Measurements from ENCODE around the gene C19orf67. TPM values are rescaled to one million over a fixed set of nuclear protein-coding genes. Genes with fewer than 3 reads are reported as not detected.

Gene C19orf67
- total and polyA plus RNA-seq, 2 of the 13 experiments (the other 11 are each of a cell fraction or from before 2014, with no cell fraction given): 0.11 to 0.32 TPM

DNA sequence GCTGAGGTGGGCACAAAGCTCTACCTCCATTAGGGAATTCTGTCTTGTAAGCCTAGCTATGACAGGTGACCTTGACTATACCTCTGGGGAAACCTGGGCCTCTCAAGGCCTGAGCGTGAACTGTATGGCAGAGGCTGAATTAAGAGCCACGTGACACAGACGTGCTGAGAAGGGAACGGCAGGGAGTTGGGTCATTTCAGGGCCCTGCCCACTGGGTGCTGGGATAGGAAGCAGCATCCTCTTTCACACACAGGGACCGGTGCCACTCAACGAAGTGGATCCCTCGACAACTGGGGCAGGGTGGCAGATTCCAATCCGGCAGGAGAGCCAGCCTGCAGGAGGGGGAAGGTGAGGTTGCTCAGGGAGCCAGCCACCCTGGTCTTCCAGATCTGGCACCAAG, 41.6 kb upstream of the C19orf67 start (continued):
- TF ChIP-seq PAXIP1 (CRISPR knock-in tag; conservative IDR thresholded peaks at IDR 0.05) (no peak), FOXK2 (IDR thresholded peaks at IDR 0.05) (no peak), MATR3 (CRISPR knock-in tag; IDR thresholded peaks at IDR 0.05) (no peak), GATAD2A (CRISPR knock-in tag; IDR thresholded peaks at IDR 0.05) (0 out of 2 replicates have a peak, but pooled peaks have one; percentile 37), BHLHE40 (IDR thresholded peaks at IDR 0.05; ENCODE audit: low read length) (no peak), SAP130 (CRISPR knock-in tag; IDR thresholded peaks at IDR 0.05; ENCODE audit: low read depth) (0 out of 2 replicates have a peak, but pooled peaks have one; percentile 26), TCF12 (IDR thresholded peaks at IDR 0.05) (no peak), TCF12 (CRISPR knock-in tag; IDR thresholded peaks at IDR 0.05) (no peak), RARA (CRISPR knock-in tag; IDR thresholded peaks at IDR 0.05) (peak; percentile 58; the same call in 1 of the 2 replicates), ZNF558 (CRISPR knock-in tag; IDR thresholded peaks at IDR 0.05; ENCODE audit: borderline replicate concordance) (no peak), SALL1 (CRISPR knock-in tag; IDR thresholded peaks at IDR 0.05) (peak; percentile 23; the same call in 1 of the 2 replicates), HES4 (CRISPR knock-in tag; IDR thresholded peaks at IDR 0.05; ENCODE audit: borderline replicate concordance) (no peak), TBP (CRISPR knock-in tag; IDR thresholded peaks at IDR 0.05) (no peak)
- TF ChIP-seq, protein P1, sequence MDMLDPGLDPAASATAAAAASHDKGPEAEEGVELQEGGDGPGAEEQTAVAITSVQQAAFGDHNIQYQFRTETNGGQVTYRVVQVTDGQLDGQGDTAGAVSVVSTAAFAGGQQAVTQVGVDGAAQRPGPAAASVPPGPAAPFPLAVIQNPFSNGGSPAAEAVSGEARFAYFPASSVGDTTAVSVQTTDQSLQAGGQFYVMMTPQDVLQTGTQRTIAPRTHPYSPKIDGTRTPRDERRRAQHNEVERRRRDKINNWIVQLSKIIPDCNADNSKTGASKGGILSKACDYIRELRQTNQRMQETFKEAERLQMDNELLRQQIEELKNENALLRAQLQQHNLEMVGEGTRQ (IDR thresholded peaks at IDR 0.05; ENCODE audit: low read depth, low read length): peak; percentile 32; the same call in 1 of the 2 replicates
- TF ChIP-seq, protein P1 (CRISPR knock-in tag; IDR thresholded peaks at IDR 0.05; ENCODE audit: borderline replicate concordance): peak; percentile 48; the same call in 1 of the 2 replicates
- TF ChIP-seq, protein P2, sequence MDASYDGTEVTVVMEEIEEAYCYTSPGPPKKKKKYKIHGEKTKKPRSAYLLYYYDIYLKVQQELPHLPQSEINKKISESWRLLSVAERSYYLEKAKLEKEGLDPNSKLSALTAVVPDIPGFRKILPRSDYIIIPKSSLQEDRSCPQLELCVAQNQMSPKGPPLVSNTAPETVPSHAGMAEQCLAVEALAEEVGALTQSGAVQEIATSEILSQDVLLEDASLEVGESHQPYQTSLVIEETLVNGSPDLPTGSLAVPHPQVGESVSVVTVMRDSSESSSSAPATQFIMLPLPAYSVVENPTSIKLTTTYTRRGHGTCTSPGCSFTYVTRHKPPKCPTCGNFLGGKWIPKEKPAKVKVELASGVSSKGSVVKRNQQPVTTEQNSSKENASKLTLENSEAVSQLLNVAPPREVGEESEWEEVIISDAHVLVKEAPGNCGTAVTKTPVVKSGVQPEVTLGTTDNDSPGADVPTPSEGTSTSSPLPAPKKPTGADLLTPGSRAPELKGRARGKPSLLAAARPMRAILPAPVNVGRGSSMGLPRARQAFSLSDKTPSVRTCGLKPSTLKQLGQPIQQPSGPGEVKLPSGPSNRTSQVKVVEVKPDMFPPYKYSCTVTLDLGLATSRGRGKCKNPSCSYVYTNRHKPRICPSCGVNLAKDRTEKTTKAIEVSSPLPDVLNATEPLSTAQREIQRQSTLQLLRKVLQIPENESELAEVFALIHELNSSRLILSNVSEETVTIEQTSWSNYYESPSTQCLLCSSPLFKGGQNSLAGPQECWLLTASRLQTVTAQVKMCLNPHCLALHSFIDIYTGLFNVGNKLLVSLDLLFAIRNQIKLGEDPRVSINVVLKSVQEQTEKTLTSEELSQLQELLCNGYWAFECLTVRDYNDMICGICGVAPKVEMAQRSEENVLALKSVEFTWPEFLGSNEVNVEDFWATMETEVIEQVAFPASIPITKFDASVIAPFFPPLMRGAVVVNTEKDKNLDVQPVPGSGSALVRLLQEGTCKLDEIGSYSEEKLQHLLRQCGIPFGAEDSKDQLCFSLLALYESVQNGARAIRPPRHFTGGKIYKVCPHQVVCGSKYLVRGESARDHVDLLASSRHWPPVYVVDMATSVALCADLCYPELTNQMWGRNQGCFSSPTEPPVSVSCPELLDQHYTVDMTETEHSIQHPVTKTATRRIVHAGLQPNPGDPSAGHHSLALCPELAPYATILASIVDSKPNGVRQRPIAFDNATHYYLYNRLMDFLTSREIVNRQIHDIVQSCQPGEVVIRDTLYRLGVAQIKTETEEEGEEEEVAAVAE (CRISPR knock-in tag; IDR thresholded peaks at IDR 0.05; ENCODE audit: borderline replicate concordance): no peak
- TF ChIP-seq, protein P3, sequence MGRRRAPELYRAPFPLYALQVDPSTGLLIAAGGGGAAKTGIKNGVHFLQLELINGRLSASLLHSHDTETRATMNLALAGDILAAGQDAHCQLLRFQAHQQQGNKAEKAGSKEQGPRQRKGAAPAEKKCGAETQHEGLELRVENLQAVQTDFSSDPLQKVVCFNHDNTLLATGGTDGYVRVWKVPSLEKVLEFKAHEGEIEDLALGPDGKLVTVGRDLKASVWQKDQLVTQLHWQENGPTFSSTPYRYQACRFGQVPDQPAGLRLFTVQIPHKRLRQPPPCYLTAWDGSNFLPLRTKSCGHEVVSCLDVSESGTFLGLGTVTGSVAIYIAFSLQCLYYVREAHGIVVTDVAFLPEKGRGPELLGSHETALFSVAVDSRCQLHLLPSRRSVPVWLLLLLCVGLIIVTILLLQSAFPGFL (CRISPR knock-in tag; IDR thresholded peaks at IDR 0.05): no peak
- TF ChIP-seq, protein P4, sequence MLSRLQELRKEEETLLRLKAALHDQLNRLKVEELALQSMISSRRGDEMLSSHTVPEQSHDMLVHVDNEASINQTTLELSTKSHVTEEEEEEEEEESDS (CRISPR knock-in tag; IDR thresholded peaks at IDR 0.05; ENCODE audit: borderline replicate concordance): no peak
- TF ChIP-seq, protein P5, sequence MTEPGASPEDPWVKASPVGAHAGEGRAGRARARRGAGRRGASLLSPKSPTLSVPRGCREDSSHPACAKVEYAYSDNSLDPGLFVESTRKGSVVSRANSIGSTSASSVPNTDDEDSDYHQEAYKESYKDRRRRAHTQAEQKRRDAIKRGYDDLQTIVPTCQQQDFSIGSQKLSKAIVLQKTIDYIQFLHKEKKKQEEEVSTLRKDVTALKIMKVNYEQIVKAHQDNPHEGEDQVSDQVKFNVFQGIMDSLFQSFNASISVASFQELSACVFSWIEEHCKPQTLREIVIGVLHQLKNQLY (CRISPR knock-in tag; IDR thresholded peaks at IDR 0.05): peak; percentile 64; the same call in 1 of the 2 replicates
